Mucosa of stomach (tissue), 1 donor: ENCODE measurements around the gene CACNA2D2.

Experiments
- H3K27me3 ChIP-seq: one replicate; pipeline ENCODE4 v1.7.0; 2013; ENCODE audit warnings: mild to moderate bottlenecking, low read length; ENCODE audit not compliant: control insufficient read depth, insufficient read depth
- H3K36me3 ChIP-seq: one replicate; pipeline ENCODE4 v1.7.0; 2013; ENCODE audit warnings: low read length; ENCODE audit not compliant: control insufficient read depth, insufficient read depth
- H3K4me1 ChIP-seq: one replicate; pipeline ENCODE4 v1.7.0; 2013; ENCODE audit warnings: mild to moderate bottlenecking, low read length; ENCODE audit not compliant: control insufficient read depth, insufficient read depth
- H3K4me3 ChIP-seq: one replicate; pipeline ENCODE4 v1.7.0; 2013; ENCODE audit warnings: low read length
- H3K9ac ChIP-seq: one replicate; pipeline ENCODE4 v1.7.0; 2013; ENCODE audit warnings: mild to moderate bottlenecking, low read length, moderate library complexity
- H3K9me3 ChIP-seq: one replicate; pipeline ENCODE4 v1.7.0; 2013; ENCODE audit warnings: mild to moderate bottlenecking, low read length, moderate library complexity; ENCODE audit not compliant: control insufficient read depth
- donor health status: Pancreatic carcinoma.

The CACNA2D2 gene

GRCh38 chr3:50410608-50411139, 92.8 kb downstream of the CACNA2D2 start:
- H3K36me3 ChIP-seq = no peaks in the 10 kb centered on the region
- H3K4me3 ChIP-seq = no peak overlapping the region
- no peak overlapping the region for H3K9ac ChIP-seq
- no peaks in the 10 kb centered on the region for H3K27me3 ChIP-seq
- no peaks in the 10 kb centered on the region for H3K4me1 ChIP-seq
- H3K9me3 ChIP-seq = no peaks in the 10 kb centered on the region

DNA sequence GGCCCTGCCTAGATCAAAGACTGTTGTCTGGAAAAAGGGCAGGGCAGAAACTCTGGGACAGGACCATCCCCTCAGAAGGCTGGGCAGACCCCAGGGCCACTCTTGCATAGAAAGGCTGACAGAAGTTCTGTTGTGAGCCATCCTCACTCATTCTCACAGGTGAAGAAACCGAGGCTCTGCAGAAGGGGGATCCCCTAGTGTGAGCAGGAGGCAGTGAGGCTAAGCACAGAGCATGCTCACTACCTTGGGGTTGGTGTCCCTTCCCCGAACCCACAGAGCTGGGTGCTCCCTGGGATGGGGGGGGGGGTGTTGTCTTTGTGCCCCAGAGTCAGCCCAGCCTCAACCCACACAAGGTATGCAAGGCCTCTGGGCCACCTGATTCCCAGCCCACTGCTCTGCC, 93.2 kb downstream of the CACNA2D2 start:
- H3K4me1 ChIP-seq = no peaks in the 10 kb centered on the region
- no peaks in the 10 kb centered on the region for H3K36me3 ChIP-seq
- H3K9ac ChIP-seq = no peak overlapping the region
- no peaks in the 10 kb centered on the region for H3K9me3 ChIP-seq
- H3K27me3 ChIP-seq = no peaks in the 10 kb centered on the region
- H3K4me3 ChIP-seq = no peak overlapping the region

- H3K27me3 ChIP-seq = no peaks in the 10 kb centered on the region
- H3K4me3 ChIP-seq = no peak overlapping the region
- H3K4me1 ChIP-seq = no peaks in the 10 kb centered on the region
- H3K9me3 ChIP-seq = no peaks in the 10 kb centered on the region
- H3K36me3 ChIP-seq = no peaks in the 10 kb centered on the region
- H3K9ac ChIP-seq = no peak overlapping the region
Observed at GRCh38 chr3:50408443-50408944, 94.9 kb downstream of the CACNA2D2 start.

DNA sequence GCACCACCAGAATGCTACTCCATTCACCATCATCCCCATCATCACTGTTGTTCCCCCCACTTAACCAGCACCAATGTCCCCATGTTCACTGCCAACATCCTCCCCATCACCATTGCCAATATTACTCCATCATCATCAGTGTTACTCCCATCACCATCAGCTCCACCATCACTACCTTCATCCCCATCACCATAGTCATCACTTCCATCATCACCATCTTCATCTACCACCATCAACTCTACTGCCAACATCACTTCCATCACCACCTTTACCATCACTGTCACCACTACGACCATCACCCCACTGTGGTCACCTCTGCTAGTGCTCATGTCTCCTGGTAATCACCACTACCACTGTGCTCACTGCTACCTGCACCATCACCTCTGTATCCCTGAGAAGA, 96.9 kb downstream of the CACNA2D2 start:
- H3K27me3 ChIP-seq = no peaks in the 10 kb centered on the region
- H3K9me3 ChIP-seq = no peaks in the 10 kb centered on the region
- H3K9ac ChIP-seq = no peak overlapping the region
- peaks cover 11% of the 10 kb centered on the region for H3K4me1 ChIP-seq
- H3K36me3 ChIP-seq = no peaks in the 10 kb centered on the region
- H3K4me3 ChIP-seq = no peak overlapping the region

DNA sequence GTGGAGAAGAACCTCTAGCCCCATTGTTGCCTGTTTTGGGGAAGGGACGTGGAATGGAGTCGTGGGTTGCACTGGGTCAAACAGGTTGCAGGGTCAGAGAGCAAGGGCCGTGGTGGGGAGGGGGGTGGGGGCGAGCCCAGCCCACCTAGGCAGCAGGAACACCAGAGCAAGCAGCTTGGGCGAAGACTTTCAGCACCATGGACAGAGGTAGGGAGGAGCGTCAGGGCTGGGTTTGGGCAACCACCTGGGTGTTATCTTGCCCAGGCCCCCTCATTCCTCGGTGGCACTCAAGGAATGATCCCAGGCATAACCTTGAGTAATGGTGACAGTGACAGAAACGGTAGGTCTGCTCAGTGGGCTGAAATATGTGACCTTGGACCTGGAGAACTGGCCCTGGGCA, 98.2 kb downstream of the CACNA2D2 start:
- Histone ChIP-seq H3K36me3 (no peaks in the 10 kb centered on the region), H3K27me3 (no peaks in the 10 kb centered on the region), H3K9ac (no peak overlapping the region), H3K9me3 (no peaks in the 10 kb centered on the region), H3K4me1 (peaks cover 11% of the 10 kb centered on the region), H3K4me3 (no peak overlapping the region)

GRCh38 chr3:50401978-50402595, 101.3 kb downstream of the CACNA2D2 start:
- peaks cover 11% of the 10 kb centered on the region for H3K4me1 ChIP-seq
- no peaks in the 10 kb centered on the region for H3K9me3 ChIP-seq
- no peak overlapping the region for H3K4me3 ChIP-seq
- H3K27me3 ChIP-seq = no peaks in the 10 kb centered on the region
- no peak overlapping the region for H3K9ac ChIP-seq
- H3K36me3 ChIP-seq = no peaks in the 10 kb centered on the region

DNA sequence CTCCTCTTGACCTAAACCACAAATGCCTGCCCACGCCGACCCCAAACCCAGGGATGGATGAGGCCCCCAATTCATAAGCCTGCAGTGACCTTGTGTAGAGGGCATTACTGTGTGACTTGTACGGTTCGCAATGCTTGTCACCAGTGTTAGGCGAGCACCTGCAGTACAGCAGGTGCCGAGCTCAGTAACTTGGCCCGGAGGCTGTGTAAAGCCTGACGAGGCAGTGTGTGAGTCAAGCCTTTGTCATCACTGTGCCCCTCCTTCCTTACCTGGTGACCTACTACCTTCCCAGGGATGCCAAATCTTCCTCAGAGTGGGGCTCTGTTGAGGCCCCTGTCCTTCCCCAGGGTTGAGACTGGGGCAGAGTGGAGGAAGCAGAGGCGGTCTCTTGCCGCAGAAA, 106.9 kb downstream of the CACNA2D2 start:
- Histone ChIP-seq H3K4me1 (peaks cover 25% of the 10 kb centered on the region), H3K9me3 (no peaks in the 10 kb centered on the region), H3K9ac (no peak overlapping the region), H3K27me3 (no peaks in the 10 kb centered on the region), H3K4me3 (no peak overlapping the region), H3K36me3 (no peaks in the 10 kb centered on the region)

GRCh38 chr3:50395070-50395860, 108.2 kb downstream of the CACNA2D2 start:
- no peak overlapping the region for H3K9ac ChIP-seq
- H3K4me3 ChIP-seq = no peak overlapping the region
- H3K27me3 ChIP-seq = no peaks in the 10 kb centered on the region
- H3K9me3 ChIP-seq = no peaks in the 10 kb centered on the region
- H3K4me1 ChIP-seq = peaks cover 37% of the 10 kb centered on the region
- H3K36me3 ChIP-seq = no peaks in the 10 kb centered on the region

GRCh38 chr3:50393061-50393460, 110.4 kb downstream of the CACNA2D2 start:
- no peak overlapping the region for H3K9ac ChIP-seq
- H3K4me1 ChIP-seq = peaks cover 39% of the 10 kb centered on the region
- H3K36me3 ChIP-seq = no peaks in the 10 kb centered on the region
- no peaks in the 10 kb centered on the region for H3K27me3 ChIP-seq
- H3K9me3 ChIP-seq = no peaks in the 10 kb centered on the region
- H3K4me3 ChIP-seq = no peak overlapping the region

- Histone ChIP-seq H3K9ac (no peak overlapping the region), H3K4me3 (no peak overlapping the region), H3K27me3 (no peaks in the 10 kb centered on the region), H3K4me1 (peaks cover 39% of the 10 kb centered on the region), H3K36me3 (no peaks in the 10 kb centered on the region), H3K9me3 (no peaks in the 10 kb centered on the region)
Observed at GRCh38 chr3:50392101-50392715, 111.2 kb downstream of the CACNA2D2 start.

DNA sequence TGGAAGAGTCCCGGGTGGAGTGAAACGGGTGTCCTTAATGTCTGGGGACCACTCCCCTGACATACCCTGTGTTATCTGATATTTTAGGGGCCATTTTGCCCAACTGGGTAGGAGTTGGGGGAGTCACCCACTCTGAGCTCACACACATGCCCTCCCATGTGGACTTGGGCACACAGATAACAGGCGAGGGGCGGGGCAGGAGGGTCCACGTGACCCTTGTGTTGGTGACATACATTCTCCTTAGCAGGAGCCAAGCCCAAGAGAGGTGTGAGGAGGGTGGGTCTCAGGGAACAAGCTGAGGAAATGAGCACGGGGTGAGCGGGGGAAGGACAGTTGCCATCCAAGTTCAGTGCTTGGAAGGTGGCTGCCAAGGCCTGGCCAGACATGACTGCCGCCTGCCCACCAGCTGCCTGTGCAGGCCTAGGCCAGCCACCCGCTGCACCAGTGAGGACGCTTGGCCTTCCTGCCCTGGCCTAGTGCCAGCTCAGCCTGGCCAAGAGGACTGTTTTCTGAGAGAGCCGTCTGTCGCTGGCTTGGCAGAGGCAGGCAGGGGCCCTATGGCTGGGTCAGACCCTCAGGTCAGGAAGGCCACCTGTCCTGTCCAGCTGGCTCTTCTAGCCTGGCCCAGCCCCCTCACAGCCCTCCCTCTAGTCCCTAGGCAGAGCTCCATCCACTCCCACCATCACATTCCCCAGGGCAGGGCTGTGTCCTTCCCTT, 112.8 kb downstream of the CACNA2D2 start:
- H3K36me3 ChIP-seq = no peaks in the 10 kb centered on the region
- H3K4me3 ChIP-seq = no peak overlapping the region
- no peak overlapping the region for H3K9ac ChIP-seq
- no peaks in the 10 kb centered on the region for H3K9me3 ChIP-seq
- H3K4me1 ChIP-seq = peaks cover 32% of the 10 kb centered on the region
- no peaks in the 10 kb centered on the region for H3K27me3 ChIP-seq
